ENCODE results near the gene GULP1. TPM values are rescaled to one million over a fixed set of nuclear protein-coding genes. Genes with fewer than 3 reads are reported as not detected.

GULP1 gene
- total RNA-seq, 1 experiment from 2014 or later = 76.0 TPM

GRCh38 chr2:188314314-188315054 lies 22.8 kb downstream of the GULP1 start:
- peaks cover 98% of the 10 kb centered on the region for H3K79me2 ChIP-seq (ENCODE audit: insufficient read depth, low read length)
- H3K27ac ChIP-seq (ENCODE audit: low read depth, low read length) = 0 out of 2 replicates have a peak overlapping the region, but pooled peaks have one; percentile 4
- no peaks in the 10 kb centered on the region for H3K9me3 ChIP-seq (ENCODE audit: control insufficient read depth in 1 of 2, insufficient read depth in 1 of 2, low read depth in 1 of 2, low read length in 2 of 2)
- TF ChIP-seq CBX3 (IDR thresholded peaks at IDR 0.05; ENCODE audit: low read depth) (0 out of 2 replicates have a peak, but pooled peaks have one; percentile 18), TCF7L2 (IDR thresholded peaks at IDR 0.05; ENCODE audit: borderline replicate concordance, extremely low read depth, insufficient read depth, insufficient read length) (no peak), EZH2phosphoT487 (IDR thresholded peaks at IDR 0.05; ENCODE audit: borderline replicate concordance) (no peak), RAD21 (IDR thresholded peaks at IDR 0.05; ENCODE audit: low read depth) (no peak), EGR1 (IDR thresholded peaks at IDR 0.05; ENCODE audit: low read depth) (no peak), FOSL1 (IDR thresholded peaks at IDR 0.05; ENCODE audit: low read depth) (0 out of 2 replicates have a peak, but pooled peaks have one; percentile 9), SP1 (IDR thresholded peaks at IDR 0.05; ENCODE audit: low read depth) (0 out of 2 replicates have a peak, but pooled peaks have one; percentile 14), CTCF (IDR thresholded peaks at IDR 0.05 in 2 of 3, conservative IDR thresholded peaks at IDR 0.05 in 1 of 3; ENCODE audit: borderline replicate concordance in 1 of 3, insufficient read depth in 1 of 3, low read depth in 2 of 3, low read length in 2 of 3) (no peak), ZNF274 (IDR thresholded peaks at IDR 0.05; ENCODE audit: low read depth, low read length) (no peak), JUND (IDR thresholded peaks at IDR 0.05) (no peak), YY1 (IDR thresholded peaks at IDR 0.05; ENCODE audit: extremely low read depth, insufficient replicate concordance, low read depth, low read length) (no peak)
- H3K27me3 ChIP-seq (ENCODE audit: insufficient read depth, low read length) = no peaks in the 10 kb centered on the region
- no peaks in the 10 kb centered on the region for H3K36me3 ChIP-seq (ENCODE audit: control insufficient read depth in 1 of 2, insufficient read depth in 2 of 2, low read length in 2 of 2)
- POLR2A ChIA-PET = no interaction called here
- ATAC-seq (peak; percentile 63), DNase-seq (ENCODE audit: low read depth, low spot score) (no peak)
- intact Hi-C loops (cut with micrococcal nuclease) = no loop called here
- BruUV-seq (replicated peaks) = no TSS peak
- H4K20me1 ChIP-seq (ENCODE audit: insufficient read depth) = no peaks in the 10 kb centered on the region
- no peak overlapping the region for H3K4me3 ChIP-seq (replicated peaks in 1 of 2; ENCODE audit: low read depth in 1 of 2, low read length in 2 of 2)
- peak overlapping the region; percentile 15; the same call in 1 of the 2 replicates for H3K4me2 ChIP-seq (ENCODE audit: low read length)
- H3K9ac ChIP-seq (ENCODE audit: low read length) = no peak overlapping the region
- CTCF ChIA-PET = no interaction called here
- no peak overlapping the region for H2AFZ ChIP-seq (ENCODE audit: low read depth, low read length, poor library complexity, severe bottlenecking)
- peaks cover 0 to 18% of the 10 kb centered on the region in 2 experiments; a peak in 1 of 4 replicates for H3K4me1 ChIP-seq (ENCODE audit: control insufficient read depth in 1 of 2, insufficient read depth in 2 of 2, low read length in 2 of 2)
- 0 out of 2 replicates have a peak, but pooled peaks cover 3% of the 10 kb centered on the region for H3K9me2 ChIP-seq (ENCODE audit: insufficient read depth)
- RAD21 ChIA-PET (ENCODE audit: low non-redundant PET in 1 of 2, low total read pairs in 2 of 2, uncharacterized antibody in 2 of 2, unreplicated experiment in 2 of 2) = no interaction called here
